HEK293T (cell line): ENCODE results near the gene EPG5.
"Not testable (repeated sequence)": the region's sequence is repeated elsewhere in the genome, so short reads cannot be mapped to it uniquely, and the experiment has no call there.

Experiments used
- CTCF ChIA-PET: fragments of 350-600 bp; formaldehyde crosslinking; extraction: SDS; loops from one replicate; lab custom pipeline; 2021; ENCODE audit warnings: antibody characterized with exemption, inconsistent platforms; lab: Yijun Ruan, JAX
- POLR2A ChIA-PET: fragments of 350-600 bp; formaldehyde crosslinking; extraction: SDS; loops from one replicate; lab custom pipeline; 2020; ENCODE audit warnings: antibody characterized with exemption, inconsistent platforms; lab: Yijun Ruan, JAX
- DNase-seq: peaks from one replicate; pipeline ENCODE4 v3.0.0; 2012; ENCODE audit warnings: mixed read lengths; ENCODE audit errors: extremely low spot score
- ARNT ChIP-seq: fragments of 450-650 bp; IDR thresholded peaks from 2 replicates; pipeline ENCODE4 v1.6.1; 2017; ENCODE audit warnings: mild to moderate bottlenecking
- BHLHE40 ChIP-seq: fragments of 450-650 bp; IDR thresholded peaks from 2 replicates; pipeline ENCODE4 v1.6.1; 2016; ENCODE audit warnings: mild to moderate bottlenecking, moderate library complexity, borderline replicate concordance
- CTBP1 ChIP-seq: fragments of 450-650 bp; IDR thresholded peaks from 2 replicates; pipeline ENCODE4 v1.6.1; 2016; ENCODE audit warnings: borderline replicate concordance
- ELF4 ChIP-seq: fragments of 450-650 bp; IDR thresholded peaks from 2 replicates; pipeline ENCODE4 v1.6.1; 2017; ENCODE audit warnings: antibody characterized with exemption
- FOXA1 ChIP-seq: fragments of 450-650 bp; IDR thresholded peaks from 2 replicates; pipeline ENCODE4 v1.6.1; 2016; ENCODE audit warnings: mild to moderate bottlenecking
- FOXK2 ChIP-seq: fragments of 450-650 bp; IDR thresholded peaks from 2 replicates; pipeline ENCODE4 v1.6.1; 2016; ENCODE audit warnings: mild to moderate bottlenecking
- FOXM1 ChIP-seq: fragments of 450-650 bp; IDR thresholded peaks from 2 replicates; pipeline ENCODE4 v1.6.1; 2017; ENCODE audit warnings: mild to moderate bottlenecking, borderline replicate concordance
- HDGF ChIP-seq: fragments of 450-650 bp; IDR thresholded peaks from 2 replicates; pipeline ENCODE4 v1.6.1; 2017; ENCODE audit warnings: antibody characterized with exemption, borderline replicate concordance
- L3MBTL2 ChIP-seq: fragments of 450-650 bp; conservative IDR thresholded peaks from 2 replicates; pipeline ENCODE4 v1.6.1; 2016; ENCODE audit warnings: mild to moderate bottlenecking
- LEF1 ChIP-seq: fragments of 450-650 bp; IDR thresholded peaks from 2 replicates; pipeline ENCODE4 v1.6.1; 2017; ENCODE audit warnings: mild to moderate bottlenecking, borderline replicate concordance
- NFRKB ChIP-seq: fragments of 450-650 bp; IDR thresholded peaks from 2 replicates; pipeline ENCODE4 v1.6.1; 2016; ENCODE audit warnings: mild to moderate bottlenecking, moderate library complexity
- PKNOX1 ChIP-seq: fragments of 450-650 bp; IDR thresholded peaks from 2 replicates; pipeline ENCODE4 v1.6.1; 2016
- SP1 ChIP-seq: fragments of 450-650 bp; IDR thresholded peaks from 2 replicates; pipeline ENCODE4 v1.6.1; 2017
- SUZ12 ChIP-seq: fragments of 450-650 bp; IDR thresholded peaks from 2 replicates; pipeline ENCODE4 v1.6.1; 2016; ENCODE audit warnings: mild to moderate bottlenecking
- TARDBP ChIP-seq: fragments of 450-650 bp; IDR thresholded peaks from 2 replicates; pipeline ENCODE4 v1.6.1; 2016
- ZNF384 ChIP-seq: fragments of 450-650 bp; IDR thresholded peaks from 2 replicates; pipeline ENCODE4 v1.6.1; 2016

Gene EPG5

GRCh38 chr18:45828917-45829811 is 138.0 kb downstream of the EPG5 start:
- TF ChIP-seq PKNOX1 (no peak), NFRKB (no peak), SUZ12 (no peak), HDGF (no peak), L3MBTL2 (no peak)
- ChIA-PET CTCF (no interaction called here), POLR2A (no interaction called here)
- no peak for DNase-seq

GRCh38 chr18:45826716-45827115 is 140.4 kb downstream of the EPG5 start:
- DNase-seq, CTCF ChIA-PET, POLR2A ChIA-PET: not testable (repeated sequence)

GRCh38 chr18:45826084-45826483 is 141.0 kb downstream of the EPG5 start:
- no peak for TF ChIP-seq LEF1
- TF ChIP-seq L3MBTL2: no peak
- no peak for TF ChIP-seq TARDBP
- no peak for TF ChIP-seq ARNT
- no peak for TF ChIP-seq SP1
- TF ChIP-seq FOXM1: no peak
- TF ChIP-seq SUZ12: no peak
- no peak for TF ChIP-seq ELF4
- POLR2A ChIA-PET: no interaction called here
- CTCF ChIA-PET: interaction anchor here (0.7 kb wide), 1 partner anchor 176 kb away, joined by 4 read pairs; no protein-coding TSS in a partner anchor
- no peak for DNase-seq

GRCh38 chr18:45825258-45826044 is 141.7 kb downstream of the EPG5 start, which contains the start of gene SIGLEC15:
Gene SIGLEC15, plus strand, starts transcription at chr18:45825675. Its CDS starts 54 bp downstream, at chr18:45825729.
- no peak for DNase-seq
- TF ChIP-seq HDGF (no peak), ELF4 (no peak), SP1 (no peak), ARNT (no peak), LEF1 (no peak), PKNOX1 (no peak), ZNF384 (no peak), SUZ12 (no peak), CTBP1 (no peak), TARDBP (no peak), FOXA1 (no peak), FOXM1 (no peak), L3MBTL2 (no peak), BHLHE40 (no peak), FOXK2 (no peak), NFRKB (no peak)
- ChIA-PET CTCF (interaction anchor here (0.7 kb wide), 1 partner anchor 175 kb away, joined by 4 read pairs; no protein-coding TSS in a partner anchor), POLR2A (no interaction called here)

GRCh38 chr18:45821711-45822110 is 145.4 kb downstream of the EPG5 start:
- DNase-seq: no peak
- ChIA-PET POLR2A (no interaction called here), CTCF (no interaction called here)
- no peak for TF ChIP-seq ARNT

- DNase-seq: no peak
- POLR2A ChIA-PET: no interaction called here
- CTCF ChIA-PET: no interaction called here
- TF ChIP-seq FOXA1 (no peak), ZNF384 (no peak), L3MBTL2 (no peak), ARNT (no peak), CTBP1 (no peak), TARDBP (no peak), SP1 (no peak), SUZ12 (no peak), ELF4 (no peak), LEF1 (no peak), HDGF (no peak), BHLHE40 (no peak), PKNOX1 (no peak)
Observed at GRCh38 chr18:45821026-45821425, 146.1 kb downstream of the EPG5 start.
